ENCODE results near the gene SUSD2. TPM values are rescaled to one million over a fixed set of nuclear protein-coding genes. Genes with fewer than 3 reads are reported as not detected.

Gene SUSD2
- polyA plus RNA-seq, 1 experiment, result 5.2 TPM

- peak; percentile 43 for DNase-seq (ENCODE audit: low read depth)
- H3K4me3 ChIP-seq (ENCODE audit: low read depth, low read length), result no peak overlapping the region
- H3K27me3 ChIP-seq (ENCODE audit: control insufficient read depth, insufficient read depth, low read length), result no peaks in the 10 kb centered on the region
- POLR2A ChIA-PET, result interaction anchor here (0.6 kb wide), 2 partner anchors 9 to 224 kb away, joined by 3 to 4 read pairs; no protein-coding TSS in a partner anchor
- H3K36me3 ChIP-seq (ENCODE audit: control insufficient read depth, insufficient read depth, low read length), result peaks cover 7% of the 10 kb centered on the region
- CTCF ChIA-PET, result interaction anchor here (1.2 to 3.3 kb wide), 3 partner anchors 9 to 37 kb away, joined by 3 to 13 read pairs (median 4); no protein-coding TSS in a partner anchor
- TF ChIP-seq CTCF (IDR thresholded peaks at IDR 0.05; ENCODE audit: insufficient read depth, low read depth, low read length), result no peak
These were observed 43.7 kb upstream of the SUSD2 start for GRCh38 chr22:24137595-24137994.

GRCh38 chr22:24138649-24139420 lies 42.5 kb upstream of the SUSD2 start:
- TF ChIP-seq CTCF (IDR thresholded peaks at IDR 0.05; ENCODE audit: insufficient read depth, low read depth, low read length), result 0 out of 2 replicates have a peak, but pooled peaks have one; percentile 7
- CTCF ChIA-PET, result interaction anchor here (0.7 to 3.6 kb wide), 6 partner anchors 8 to 17 kb away, joined by 3 to 23 read pairs (median 4); no protein-coding TSS in a partner anchor
- Histone ChIP-seq H3K36me3 (ENCODE audit: control insufficient read depth, insufficient read depth, low read length) (peaks cover 7% of the 10 kb centered on the region), H3K27me3 (ENCODE audit: control insufficient read depth, insufficient read depth, low read length) (no peaks in the 10 kb centered on the region), H3K4me3 (ENCODE audit: low read depth, low read length) (no peak overlapping the region)
- DNase-seq (ENCODE audit: low read depth), result no peak
- POLR2A ChIA-PET, result no interaction called here

DNA sequence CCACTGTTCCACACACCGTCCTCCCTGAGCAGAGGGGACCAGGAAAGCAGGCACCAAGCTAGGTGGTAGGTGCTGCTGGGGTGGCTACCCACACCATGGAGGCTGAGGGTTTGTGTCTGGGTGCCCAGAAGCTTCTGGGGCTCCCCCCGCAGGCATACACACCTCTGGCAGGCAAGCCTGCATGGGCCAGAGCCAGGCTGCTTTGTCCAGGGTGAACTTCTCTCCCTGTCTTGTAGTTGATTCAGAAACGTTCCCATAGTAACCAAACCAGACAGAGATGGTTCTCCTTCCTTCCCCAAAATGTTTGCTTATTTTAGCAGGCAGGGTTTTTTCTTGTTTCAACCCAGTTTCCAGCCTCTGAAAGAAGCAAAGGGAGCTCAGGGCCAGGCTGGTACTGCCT lies 40.9 kb upstream of the SUSD2 start:
- DNase-seq (ENCODE audit: low read depth), result no peak
- CTCF ChIA-PET, result interaction anchor here (0.6 to 3.6 kb wide), 3 partner anchors 11 to 38 kb away, joined by 3 to 23 read pairs (median 3); no protein-coding TSS in a partner anchor
- H3K4me3 ChIP-seq (ENCODE audit: low read depth, low read length), result no peak overlapping the region
- H3K27me3 ChIP-seq (ENCODE audit: control insufficient read depth, insufficient read depth, low read length), result no peaks in the 10 kb centered on the region
- peaks cover 3% of the 10 kb centered on the region for H3K36me3 ChIP-seq (ENCODE audit: control insufficient read depth, insufficient read depth, low read length)
- POLR2A ChIA-PET, result interaction anchor here (0.6 kb wide), 1 partner anchor 17 kb away, joined by 3 read pairs; no protein-coding TSS in a partner anchor
- no peak for TF ChIP-seq CTCF (IDR thresholded peaks at IDR 0.05; ENCODE audit: insufficient read depth, low read depth, low read length)

DNA sequence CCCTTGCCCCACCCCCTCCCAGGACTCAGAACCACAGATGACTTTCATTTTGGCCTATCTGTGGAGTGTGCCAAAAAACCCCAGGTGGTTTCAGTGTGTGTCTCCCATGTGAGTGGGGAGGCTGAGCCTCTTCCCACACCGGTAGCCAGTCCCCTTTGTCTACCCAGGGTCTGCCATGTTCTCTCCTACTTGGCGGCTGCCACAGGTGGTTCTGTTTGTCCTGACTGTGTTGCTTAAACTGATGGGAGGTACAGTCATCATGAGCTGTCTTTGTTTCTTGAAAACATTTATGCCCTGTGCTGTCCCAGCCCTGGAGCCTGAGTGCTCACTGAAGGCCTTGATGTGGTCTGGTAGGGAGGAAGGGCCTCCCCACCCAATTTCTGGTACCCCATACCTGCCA lies 39.7 kb upstream of the SUSD2 start:
- no peaks in the 10 kb centered on the region for H3K27me3 ChIP-seq (ENCODE audit: control insufficient read depth, insufficient read depth, low read length)
- no peak for DNase-seq (ENCODE audit: low read depth)
- peaks cover 3% of the 10 kb centered on the region; the same call in 1 of the 2 replicates for H3K36me3 ChIP-seq (ENCODE audit: control insufficient read depth, insufficient read depth, low read length)
- TF ChIP-seq CTCF (IDR thresholded peaks at IDR 0.05; ENCODE audit: insufficient read depth, low read depth, low read length), result no peak
- H3K4me3 ChIP-seq (ENCODE audit: low read depth, low read length), result no peak overlapping the region
- POLR2A ChIA-PET, result no interaction called here
- CTCF ChIA-PET, result interaction anchor here (1.4 to 3.6 kb wide), 2 partner anchors 14 to 39 kb away, joined by 3 to 23 read pairs; no protein-coding TSS in a partner anchor

GRCh38 chr22:24142241-24142640 lies 39.0 kb upstream of the SUSD2 start:
- CTCF ChIA-PET, result interaction anchor here (1.7 to 3.6 kb wide), 2 partner anchors 13 to 14 kb away, joined by 6 to 23 read pairs; no protein-coding TSS in a partner anchor
- no peak for DNase-seq (ENCODE audit: low read depth)
- peaks cover 3% of the 10 kb centered on the region; the same call in 1 of the 2 replicates for H3K36me3 ChIP-seq (ENCODE audit: control insufficient read depth, insufficient read depth, low read length)
- no peaks in the 10 kb centered on the region for H3K27me3 ChIP-seq (ENCODE audit: control insufficient read depth, insufficient read depth, low read length)
- H3K4me3 ChIP-seq (ENCODE audit: low read depth, low read length), result no peak overlapping the region
- POLR2A ChIA-PET, result no interaction called here
- TF ChIP-seq CTCF (IDR thresholded peaks at IDR 0.05; ENCODE audit: insufficient read depth, low read depth, low read length), result no peak

Measured in BJ (cell line).